NCI-H187 (cell line): ENCODE results near the gene CLSTN3.

ENCODE experiments used
- DNase-seq, 2 experiments: peaks; one replicate each; lab custom pipeline; 2025; lab: John Stamatoyannopoulos, UW

Gene CLSTN3

GRCh38 chr12:7125632-7126227 is 4.4 kb upstream of the CLSTN3 start:
- DNase-seq = no peak

GRCh38 chr12:7127916-7128626 is 2.1 kb upstream of the CLSTN3 start:
- DNase-seq = no peak

- DNase-seq = no peak
Observed at GRCh38 chr12:7128681-7129286, 1.4 kb upstream of the CLSTN3 start, which contains the start of gene RBP5. TSS of gene RBP5 (minus strand) at chr12:7128889. CDS start at chr12:7128775, 114 bp downstream.

GRCh38 chr12:7129287-7129871 is 792 bp upstream of the CLSTN3 start:
- DNase-seq = no peak

- DNase-seq = peak in 1 of 2 experiments; percentile 12
Observed at GRCh38 chr12:7130701-7131501, 730 bp downstream of the CLSTN3 start.

- DNase-seq = no peak
Observed at GRCh38 chr12:7131502-7131866, 1.3 kb downstream of the CLSTN3 start.

GRCh38 chr12:7134396-7135166 is 4.4 kb downstream of the CLSTN3 start:
- no peak for DNase-seq

GRCh38 chr12:7136071-7136470 is 5.9 kb downstream of the CLSTN3 start:
- DNase-seq = no peak

- no peak for DNase-seq
Observed at GRCh38 chr12:7136676-7137075, 6.5 kb downstream of the CLSTN3 start.

GRCh38 chr12:7137908-7138307 is 7.7 kb downstream of the CLSTN3 start:
- no peak for DNase-seq

GRCh38 chr12:7139200-7139599 is 9.0 kb downstream of the CLSTN3 start:
- no peak for DNase-seq

GRCh38 chr12:7141351-7142005 is 11.3 kb downstream of the CLSTN3 start:
- DNase-seq = no peak

GRCh38 chr12:7142056-7142644 is 12.0 kb downstream of the CLSTN3 start:
- peak in 1 of 2 experiments; percentile 17 for DNase-seq

GRCh38 chr12:7142809-7143465 is 12.8 kb downstream of the CLSTN3 start:
- no peak for DNase-seq

- DNase-seq = no peak
Observed at GRCh38 chr12:7143564-7143963, 13.4 kb downstream of the CLSTN3 start.

- no peak for DNase-seq
Observed at GRCh38 chr12:7144414-7145120, 14.4 kb downstream of the CLSTN3 start.

GRCh38 chr12:7145671-7146070 is 15.5 kb downstream of the CLSTN3 start:
- no peak for DNase-seq

GRCh38 chr12:7146228-7146627 is 16.1 kb downstream of the CLSTN3 start:
- no peak for DNase-seq

- no peak for DNase-seq
Observed at GRCh38 chr12:7146906-7147305, 16.7 kb downstream of the CLSTN3 start.
